HepG2 (cell line): ENCODE results near the gene AMIGO3. TPM values are rescaled to one million over a fixed set of nuclear protein-coding genes. Genes with fewer than 3 reads are reported as not detected.
A peak's percentile ranks its signal among the peaks of the same experiment; 100 is the strongest.

Experiments used
- CEBPB ChIP-seq: IDR thresholded peaks from 2 replicates; pipeline ENCODE4 v1.6.1; 2011; ENCODE audit warnings: low read depth, low read length, improper control_type of control experiment, borderline replicate concordance
- EZH2 ChIP-seq: conservative IDR thresholded peaks from 2 replicates; pipeline ENCODE4 v1.6.1; 2012; ENCODE audit warnings: mild to moderate bottlenecking, low read depth, low read length, moderate library complexity
- GATAD1 ChIP-seq: IDR thresholded peaks from 2 replicates; pipeline ENCODE4 v1.6.1; 2016; ENCODE audit warnings: missing genetic modification reagents, missing compliant biosample characterization
- MEIS1 ChIP-seq: sonication (generic); formaldehyde crosslinking; IDR thresholded peaks from 2 replicates; pipeline ENCODE4 v1.9.0; 2021; ENCODE audit warnings: mild to moderate bottlenecking, missing genetic modification reagents, moderate library complexity, borderline replicate concordance
- MYC ChIP-seq: sonication (generic); formaldehyde crosslinking; IDR thresholded peaks from 2 replicates; pipeline ENCODE4 v1.9.0; 2021; ENCODE audit warnings: missing genetic modification reagents, borderline replicate concordance
- PITX1 ChIP-seq: sonication (generic); formaldehyde crosslinking; IDR thresholded peaks from 2 replicates; pipeline ENCODE4 v1.5.1; 2020; ENCODE audit warnings: mild to moderate bottlenecking, missing genetic modification reagents
- RORA ChIP-seq: sonication (generic); formaldehyde crosslinking; IDR thresholded peaks from 2 replicates; pipeline ENCODE4 v1.5.0; 2020; ENCODE audit warnings: mild to moderate bottlenecking, missing genetic modification reagents, moderate library complexity
- SALL1 ChIP-seq: sonication (generic); formaldehyde crosslinking; IDR thresholded peaks from 2 replicates; pipeline ENCODE4 v1.8.0; 2022; ENCODE audit warnings: mild to moderate bottlenecking, missing genetic modification reagents
- SP2 ChIP-seq: sonication (generic); formaldehyde crosslinking; IDR thresholded peaks from 2 replicates; pipeline ENCODE4 v1.5.1; 2020; ENCODE audit warnings: mild to moderate bottlenecking, missing genetic modification reagents
- polyA plus RNA-seq, 8 experiments: library from polyadenylated mRNA; depleted of rRNA in 3 of 8; stranded (reverse) in 7 of 8; unstranded in 1 of 8; fragments of >200 nt; fragmentation: Illumina TruSeq in 4 of 8; extraction: Trizol in 4 of 8; gene quantifications; 2 replicates each; pipeline versions ENCODE4 v1.2.1 to v1.2.3, GENCODE V29; 2011 to 2016; ENCODE audit warnings: low read depth in 4 of 8, missing spikeins in 1 of 8, mixed read lengths in 1 of 8; ENCODE audit not compliant: insufficient read depth in 1 of 8
- total RNA-seq, 5 experiments: library from RNA; depleted of rRNA; stranded (reverse); fragments of >200 nt; fragmentation: Illumina TruSeq; extraction: Trizol; gene quantifications; 2 replicates each; pipeline ENCODE4 v1.2.3, GENCODE V29; 2016; ENCODE audit warnings: low read depth in 1 of 5
- TF ChIP-seq, protein P1 (sequence below): sonication (generic); formaldehyde crosslinking; conservative IDR thresholded peaks from 2 replicates; pipeline ENCODE4 v1.4.0; 2020; ENCODE audit warnings: mild to moderate bottlenecking, missing genetic modification reagents, moderate library complexity
- TF ChIP-seq, protein P2 (sequence below): sonication (generic); formaldehyde crosslinking; IDR thresholded peaks from 2 replicates; pipeline ENCODE4 v1.4.0; 2020; ENCODE audit warnings: mild to moderate bottlenecking, missing genetic modification reagents, borderline replicate concordance
- TF ChIP-seq, protein P3 (sequence below): sonication (generic); formaldehyde crosslinking; IDR thresholded peaks from 2 replicates; pipeline ENCODE4 v1.4.0; 2020; ENCODE audit warnings: low read depth, missing genetic modification reagents
- TF ChIP-seq, protein P4 (sequence below): sonication (generic); formaldehyde crosslinking; IDR thresholded peaks from 2 replicates; pipeline ENCODE4 v1.5.0; 2020; ENCODE audit warnings: mild to moderate bottlenecking, missing genetic modification reagents, moderate library complexity

AMIGO3 gene
- total and polyA plus RNA-seq, 2 of the 13 experiments (the other 11 are each of a cell fraction or from before 2014, with no cell fraction given) = 0.35 TPM; not detected in 1

DNA sequence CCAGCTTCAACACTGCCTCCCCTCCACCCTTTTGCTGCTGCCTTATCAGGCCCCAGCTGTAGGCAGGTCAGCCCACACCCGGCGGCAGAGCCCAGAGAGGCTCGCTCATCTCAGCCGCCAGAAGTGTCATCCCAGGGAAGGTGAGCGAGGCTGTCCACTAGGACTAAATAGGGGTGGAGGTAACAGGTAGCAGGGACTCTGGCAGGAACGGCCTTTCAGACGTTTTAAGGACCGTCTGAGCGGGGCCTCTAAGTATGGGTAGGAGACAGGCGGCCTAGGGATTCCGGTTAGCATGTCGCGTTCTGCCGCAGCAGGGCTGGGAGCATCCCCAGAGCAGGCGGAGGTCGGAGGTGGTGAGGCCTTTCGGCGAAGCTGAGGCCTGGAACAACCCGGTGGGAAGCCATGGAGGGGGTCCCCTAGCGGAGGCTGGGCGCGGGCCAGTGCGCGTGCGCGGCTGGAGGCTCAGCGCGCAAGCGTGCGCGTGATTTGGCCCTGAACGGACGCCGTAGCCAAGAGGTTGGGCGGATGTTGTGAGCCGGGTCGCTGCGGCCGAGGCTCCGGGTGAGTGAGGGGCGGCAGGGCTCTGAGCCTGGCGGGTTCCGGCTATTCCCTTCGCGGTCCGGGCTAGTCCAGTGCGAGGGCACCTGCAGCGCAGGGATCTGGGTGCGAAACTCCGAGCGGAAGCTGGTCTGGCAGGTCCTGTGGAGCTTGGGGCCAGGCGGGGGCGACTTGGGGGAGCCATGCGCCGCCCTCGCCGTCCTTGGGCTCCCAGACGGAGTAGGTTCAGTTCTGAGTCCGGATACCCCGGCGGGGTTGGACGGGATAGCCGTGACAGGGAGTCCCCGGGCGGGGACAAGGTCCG lies 30.2 kb downstream of the AMIGO3 start, which contains the start of the genes MST1 and RNF123 (continued):
- TF ChIP-seq, protein P1, sequence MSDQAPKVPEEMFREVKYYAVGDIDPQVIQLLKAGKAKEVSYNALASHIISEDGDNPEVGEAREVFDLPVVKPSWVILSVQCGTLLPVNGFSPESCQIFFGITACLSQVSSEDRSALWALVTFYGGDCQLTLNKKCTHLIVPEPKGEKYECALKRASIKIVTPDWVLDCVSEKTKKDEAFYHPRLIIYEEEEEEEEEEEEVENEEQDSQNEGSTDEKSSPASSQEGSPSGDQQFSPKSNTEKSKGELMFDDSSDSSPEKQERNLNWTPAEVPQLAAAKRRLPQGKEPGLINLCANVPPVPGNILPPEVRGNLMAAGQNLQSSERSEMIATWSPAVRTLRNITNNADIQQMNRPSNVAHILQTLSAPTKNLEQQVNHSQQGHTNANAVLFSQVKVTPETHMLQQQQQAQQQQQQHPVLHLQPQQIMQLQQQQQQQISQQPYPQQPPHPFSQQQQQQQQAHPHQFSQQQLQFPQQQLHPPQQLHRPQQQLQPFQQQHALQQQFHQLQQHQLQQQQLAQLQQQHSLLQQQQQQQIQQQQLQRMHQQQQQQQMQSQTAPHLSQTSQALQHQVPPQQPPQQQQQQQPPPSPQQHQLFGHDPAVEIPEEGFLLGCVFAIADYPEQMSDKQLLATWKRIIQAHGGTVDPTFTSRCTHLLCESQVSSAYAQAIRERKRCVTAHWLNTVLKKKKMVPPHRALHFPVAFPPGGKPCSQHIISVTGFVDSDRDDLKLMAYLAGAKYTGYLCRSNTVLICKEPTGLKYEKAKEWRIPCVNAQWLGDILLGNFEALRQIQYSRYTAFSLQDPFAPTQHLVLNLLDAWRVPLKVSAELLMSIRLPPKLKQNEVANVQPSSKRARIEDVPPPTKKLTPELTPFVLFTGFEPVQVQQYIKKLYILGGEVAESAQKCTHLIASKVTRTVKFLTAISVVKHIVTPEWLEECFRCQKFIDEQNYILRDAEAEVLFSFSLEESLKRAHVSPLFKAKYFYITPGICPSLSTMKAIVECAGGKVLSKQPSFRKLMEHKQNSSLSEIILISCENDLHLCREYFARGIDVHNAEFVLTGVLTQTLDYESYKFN = peak; percentile 57; the same call in 1 of the 2 replicates
- TF ChIP-seq GATAD1 = peak; percentile 97
- peak; percentile 88 for TF ChIP-seq SALL1 (CRISPR knock-in tag)
- TF ChIP-seq, protein P2, sequence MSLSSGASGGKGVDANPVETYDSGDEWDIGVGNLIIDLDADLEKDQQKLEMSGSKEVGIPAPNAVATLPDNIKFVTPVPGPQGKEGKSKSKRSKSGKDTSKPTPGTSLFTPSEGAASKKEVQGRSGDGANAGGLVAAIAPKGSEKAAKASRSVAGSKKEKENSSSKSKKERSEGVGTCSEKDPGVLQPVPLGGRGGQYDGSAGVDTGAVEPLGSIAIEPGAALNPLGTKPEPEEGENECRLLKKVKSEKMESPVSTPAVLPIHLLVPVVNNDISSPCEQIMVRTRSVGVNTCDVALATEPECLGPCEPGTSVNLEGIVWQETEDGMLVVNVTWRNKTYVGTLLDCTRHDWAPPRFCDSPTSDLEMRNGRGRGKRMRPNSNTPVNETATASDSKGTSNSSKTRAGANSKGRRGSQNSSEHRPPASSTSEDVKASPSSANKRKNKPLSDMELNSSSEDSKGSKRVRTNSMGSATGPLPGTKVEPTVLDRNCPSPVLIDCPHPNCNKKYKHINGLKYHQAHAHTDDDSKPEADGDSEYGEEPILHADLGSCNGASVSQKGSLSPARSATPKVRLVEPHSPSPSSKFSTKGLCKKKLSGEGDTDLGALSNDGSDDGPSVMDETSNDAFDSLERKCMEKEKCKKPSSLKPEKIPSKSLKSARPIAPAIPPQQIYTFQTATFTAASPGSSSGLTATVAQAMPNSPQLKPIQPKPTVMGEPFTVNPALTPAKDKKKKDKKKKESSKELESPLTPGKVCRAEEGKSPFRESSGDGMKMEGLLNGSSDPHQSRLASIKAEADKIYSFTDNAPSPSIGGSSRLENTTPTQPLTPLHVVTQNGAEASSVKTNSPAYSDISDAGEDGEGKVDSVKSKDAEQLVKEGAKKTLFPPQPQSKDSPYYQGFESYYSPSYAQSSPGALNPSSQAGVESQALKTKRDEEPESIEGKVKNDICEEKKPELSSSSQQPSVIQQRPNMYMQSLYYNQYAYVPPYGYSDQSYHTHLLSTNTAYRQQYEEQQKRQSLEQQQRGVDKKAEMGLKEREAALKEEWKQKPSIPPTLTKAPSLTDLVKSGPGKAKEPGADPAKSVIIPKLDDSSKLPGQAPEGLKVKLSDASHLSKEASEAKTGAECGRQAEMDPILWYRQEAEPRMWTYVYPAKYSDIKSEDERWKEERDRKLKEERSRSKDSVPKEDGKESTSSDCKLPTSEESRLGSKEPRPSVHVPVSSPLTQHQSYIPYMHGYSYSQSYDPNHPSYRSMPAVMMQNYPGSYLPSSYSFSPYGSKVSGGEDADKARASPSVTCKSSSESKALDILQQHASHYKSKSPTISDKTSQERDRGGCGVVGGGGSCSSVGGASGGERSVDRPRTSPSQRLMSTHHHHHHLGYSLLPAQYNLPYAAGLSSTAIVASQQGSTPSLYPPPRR = peak; percentile 62; the same call in 1 of the 2 replicates
- no peak for TF ChIP-seq CEBPB
- TF ChIP-seq, protein P3, sequence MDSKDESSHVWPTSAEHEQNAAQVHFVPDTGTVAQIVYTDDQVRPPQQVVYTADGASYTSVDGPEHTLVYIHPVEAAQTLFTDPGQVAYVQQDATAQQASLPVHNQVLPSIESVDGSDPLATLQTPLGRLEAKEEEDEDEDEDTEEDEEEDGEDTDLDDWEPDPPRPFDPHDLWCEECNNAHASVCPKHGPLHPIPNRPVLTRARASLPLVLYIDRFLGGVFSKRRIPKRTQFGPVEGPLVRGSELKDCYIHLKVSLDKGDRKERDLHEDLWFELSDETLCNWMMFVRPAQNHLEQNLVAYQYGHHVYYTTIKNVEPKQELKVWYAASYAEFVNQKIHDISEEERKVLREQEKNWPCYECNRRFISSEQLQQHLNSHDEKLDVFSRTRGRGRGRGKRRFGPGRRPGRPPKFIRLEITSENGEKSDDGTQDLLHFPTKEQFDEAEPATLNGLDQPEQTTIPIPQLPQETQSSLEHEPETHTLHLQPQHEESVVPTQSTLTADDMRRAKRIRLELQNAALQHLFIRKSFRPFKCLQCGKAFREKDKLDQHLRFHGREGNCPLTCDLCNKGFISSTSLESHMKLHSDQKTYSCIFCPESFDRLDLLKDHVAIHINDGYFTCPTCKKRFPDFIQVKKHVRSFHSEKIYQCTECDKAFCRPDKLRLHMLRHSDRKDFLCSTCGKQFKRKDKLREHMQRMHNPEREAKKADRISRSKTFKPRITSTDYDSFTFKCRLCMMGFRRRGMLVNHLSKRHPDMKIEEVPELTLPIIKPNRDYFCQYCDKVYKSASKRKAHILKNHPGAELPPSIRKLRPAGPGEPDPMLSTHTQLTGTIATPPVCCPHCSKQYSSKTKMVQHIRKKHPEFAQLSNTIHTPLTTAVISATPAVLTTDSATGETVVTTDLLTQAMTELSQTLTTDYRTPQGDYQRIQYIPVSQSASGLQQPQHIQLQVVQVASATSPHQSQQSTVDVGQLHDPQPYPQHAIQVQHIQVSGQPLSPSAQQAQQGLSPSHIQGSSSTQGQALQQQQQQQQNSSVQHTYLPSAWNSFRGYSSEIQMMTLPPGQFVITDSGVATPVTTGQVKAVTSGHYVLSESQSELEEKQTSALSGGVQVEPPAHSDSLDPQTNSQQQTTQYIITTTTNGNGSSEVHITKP (CRISPR knock-in tag) = peak; percentile 64; the same call in 1 of the 2 replicates
- TF ChIP-seq MEIS1 (CRISPR knock-in tag) = peak; percentile 32; the same call in 1 of the 2 replicates
- TF ChIP-seq MYC (CRISPR knock-in tag) = peak; percentile 82
- no peak for TF ChIP-seq RORA
- TF ChIP-seq, protein P4, sequence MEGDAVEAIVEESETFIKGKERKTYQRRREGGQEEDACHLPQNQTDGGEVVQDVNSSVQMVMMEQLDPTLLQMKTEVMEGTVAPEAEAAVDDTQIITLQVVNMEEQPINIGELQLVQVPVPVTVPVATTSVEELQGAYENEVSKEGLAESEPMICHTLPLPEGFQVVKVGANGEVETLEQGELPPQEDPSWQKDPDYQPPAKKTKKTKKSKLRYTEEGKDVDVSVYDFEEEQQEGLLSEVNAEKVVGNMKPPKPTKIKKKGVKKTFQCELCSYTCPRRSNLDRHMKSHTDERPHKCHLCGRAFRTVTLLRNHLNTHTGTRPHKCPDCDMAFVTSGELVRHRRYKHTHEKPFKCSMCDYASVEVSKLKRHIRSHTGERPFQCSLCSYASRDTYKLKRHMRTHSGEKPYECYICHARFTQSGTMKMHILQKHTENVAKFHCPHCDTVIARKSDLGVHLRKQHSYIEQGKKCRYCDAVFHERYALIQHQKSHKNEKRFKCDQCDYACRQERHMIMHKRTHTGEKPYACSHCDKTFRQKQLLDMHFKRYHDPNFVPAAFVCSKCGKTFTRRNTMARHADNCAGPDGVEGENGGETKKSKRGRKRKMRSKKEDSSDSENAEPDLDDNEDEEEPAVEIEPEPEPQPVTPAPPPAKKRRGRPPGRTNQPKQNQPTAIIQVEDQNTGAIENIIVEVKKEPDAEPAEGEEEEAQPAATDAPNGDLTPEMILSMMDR (CRISPR knock-in tag) = peak; percentile 71
- TF ChIP-seq EZH2 = no peak
- TF ChIP-seq SP2 (CRISPR knock-in tag) = peak; percentile 48; the same call in 1 of the 2 replicates
- TF ChIP-seq PITX1 (CRISPR knock-in tag) = peak; percentile 71
